SHP77 treated with DMSO at 0.1 percent for 48 hours (cell line): ENCODE results near the gene VSX2.

Experiments used
- DNase-seq: peaks from one replicate; lab custom pipeline; 2025; lab: John Stamatoyannopoulos, UW

VSX2 gene

GRCh38 chr14:74223016-74223415 is 16.2 kb upstream of the VSX2 start:
- DNase-seq = no peak

- no peak for DNase-seq
Observed at GRCh38 chr14:74231784-74232183, 7.5 kb upstream of the VSX2 start.

- no peak for DNase-seq
Observed at GRCh38 chr14:74235017-74235416, 4.2 kb upstream of the VSX2 start.

- DNase-seq = no peak
Observed at GRCh38 chr14:74237441-74237840, 1.8 kb upstream of the VSX2 start.

GRCh38 chr14:74239848-74240793 is 872 bp downstream of the VSX2 start:
- DNase-seq = no peak

GRCh38 chr14:74240794-74241651 is 1.8 kb downstream of the VSX2 start:
- DNase-seq = no peak

- no peak for DNase-seq
Observed at GRCh38 chr14:74241652-74242017, 2.4 kb downstream of the VSX2 start.

GRCh38 chr14:74242021-74242779 is 3.0 kb downstream of the VSX2 start:
- no peak for DNase-seq

- DNase-seq = no peak
Observed at GRCh38 chr14:74242780-74243042, 3.5 kb downstream of the VSX2 start.

- no peak for DNase-seq
Observed at GRCh38 chr14:74243051-74243450, 3.8 kb downstream of the VSX2 start.

- no peak for DNase-seq
Observed at GRCh38 chr14:74244115-74244514, 4.9 kb downstream of the VSX2 start.

GRCh38 chr14:74245292-74245691 is 6.0 kb downstream of the VSX2 start:
- DNase-seq = no peak

GRCh38 chr14:74246542-74246941 is 7.3 kb downstream of the VSX2 start:
- no peak for DNase-seq

GRCh38 chr14:74248017-74248416 is 8.8 kb downstream of the VSX2 start:
- DNase-seq = no peak

- DNase-seq = no peak
Observed at GRCh38 chr14:74249433-74250375, 10.5 kb downstream of the VSX2 start.

- no peak for DNase-seq
Observed at GRCh38 chr14:74255281-74255680, 16.0 kb downstream of the VSX2 start.

GRCh38 chr14:74257078-74257940 is 18.1 kb downstream of the VSX2 start:
- peak; percentile 18 for DNase-seq

GRCh38 chr14:74257941-74258763 is 18.9 kb downstream of the VSX2 start:
- DNase-seq = no peak

- no peak for DNase-seq
Observed at GRCh38 chr14:74258764-74259035, 19.5 kb downstream of the VSX2 start.

- no peak for DNase-seq
Observed at GRCh38 chr14:74259513-74259912, 20.3 kb downstream of the VSX2 start.
